ENCODE results near the gene TRIP12. TPM values are rescaled to one million over a fixed set of nuclear protein-coding genes. Genes with fewer than 3 reads are reported as not detected.

TRIP12 gene
- polyA plus RNA-seq, 1 of the 3 experiments (the other 2 are of a cell fraction) = 30.3 TPM

- H3F3A ChIP-seq (replicated peaks; ENCODE audit: insufficient read depth) = peaks cover 30% of the 10 kb centered on the region
- H3K79me2 ChIP-seq (ENCODE audit: insufficient read depth) = peaks cover 80% of the 10 kb centered on the region
- H2AFZ ChIP-seq (ENCODE audit: low read depth) = peak within 1 kb of the TSS; percentile 97
- ChIA-PET POLR2A (interaction anchor here (1.5 kb wide), 1 partner anchor 145 kb away, joined by 11 read pairs; no protein-coding TSS in a partner anchor), CTCF (interaction anchor here (0.7 to 2.1 kb wide), 8 partner anchors 12 to 145 kb away, joined by 3 to 11 read pairs (median 4); no protein-coding TSS in a partner anchor)
- H3K4me1 ChIP-seq (ENCODE audit: control insufficient read depth in 1 of 2, insufficient read depth in 2 of 2, low read depth in 1 of 2, low read length in 1 of 2) = peaks cover 7 to 14% of the 10 kb centered on the region in 2 experiments; a peak in 3 of 4 replicates
- H3K9me3 ChIP-seq = no peaks in the 10 kb centered on the region
- H3K36me3 ChIP-seq (replicated peaks in 1 of 2; ENCODE audit: control insufficient read depth in 1 of 2, insufficient read depth in 2 of 2, low read length in 1 of 2) = peaks cover 11 to 13% of the 10 kb centered on the region in 2 experiments
- H3K4me2 ChIP-seq = peak within 1 kb of the TSS; percentile 68
- TF ChIP-seq TAF1 (IDR thresholded peaks at IDR 0.05; ENCODE audit: borderline replicate concordance, low read depth, low read length) (peak; percentile 47), SIN3A (IDR thresholded peaks at IDR 0.05; ENCODE audit: borderline replicate concordance, low read depth, low read length) (peak; percentile 37; the same call in 1 of the 2 replicates), YY1 (IDR thresholded peaks at IDR 0.05; ENCODE audit: low read depth) (peak; percentile 96), EP300 (IDR thresholded peaks at IDR 0.05; ENCODE audit: borderline replicate concordance in 1 of 2, low read depth in 1 of 2, low read length in 1 of 2) (0 out of 4 replicates have a peak, but pooled peaks of 1 of the 2 experiments have one; percentile 4), FOXJ3 (CRISPR knock-in tag; IDR thresholded peaks at IDR 0.05) (0 out of 2 replicates have a peak, but pooled peaks have one; percentile 37), GABPA (IDR thresholded peaks at IDR 0.05; ENCODE audit: low read depth) (peak; percentile 21; the same call in 1 of the 2 replicates), CHD2 (IDR thresholded peaks at IDR 0.05; ENCODE audit: low read length, partially characterized antibody) (no peak), FOSL2 (IDR thresholded peaks at IDR 0.05; ENCODE audit: borderline replicate concordance, low read depth) (no peak), RCOR1 (IDR thresholded peaks at IDR 0.05; ENCODE audit: low read length) (no peak), MXI1 (IDR thresholded peaks at IDR 0.05; ENCODE audit: low read depth, low read length) (peak; percentile 82), RAD21 (IDR thresholded peaks at IDR 0.05; ENCODE audit: low read length) (0 out of 2 replicates have a peak, but pooled peaks have one; percentile 2)
- 1% methylated on average over 31 of the region's 61 CpGs for WGBS (ENCODE audit: low lambda C conversion rate)
- H3K27ac ChIP-seq (ENCODE audit: low read depth in 2 of 2, low read length in 1 of 2) = peak within 1 kb of the TSS; percentile 97 to 99
- peaks cover 35% of the 10 kb centered on the region for H4K20me1 ChIP-seq (ENCODE audit: insufficient read depth)
- H3K4me3 ChIP-seq (ENCODE audit: low read depth in 2 of 2, low read length in 1 of 2) = peak within 1 kb of the TSS; percentile 96 to 98
- H3K9ac ChIP-seq = peak within 1 kb of the TSS; percentile 96
- peak; percentile 73 for DNase-seq
- no peaks in the 10 kb centered on the region for H3K9me2 ChIP-seq
- no peaks in the 10 kb centered on the region for H3K27me3 ChIP-seq (ENCODE audit: insufficient read depth)
Measured at GRCh38 chr2:229922449-229923386, 909 bp upstream of the TRIP12 start, which contains the start of gene FBXO36. TSS of gene FBXO36 (plus strand) at chr2:229922503. CDS start at chr2:229922514, 11 bp downstream.

GRCh38 chr2:229921101-229921891 is 513 bp downstream of the TRIP12 start:
- peak; percentile 79 for DNase-seq
- Histone ChIP-seq H3K36me3 (replicated peaks in 1 of 2; ENCODE audit: control insufficient read depth in 1 of 2, insufficient read depth in 2 of 2, low read length in 1 of 2) (peaks cover 18% of the 10 kb centered on the region in 2 experiments), H3F3A (replicated peaks; ENCODE audit: insufficient read depth) (peaks cover 21% of the 10 kb centered on the region), H3K9me3 (no peaks in the 10 kb centered on the region), H3K9me2 (no peaks in the 10 kb centered on the region), H3K79me2 (ENCODE audit: insufficient read depth) (peaks cover 79% of the 10 kb centered on the region), H3K4me2 (peak overlapping the region; percentile 68), H3K4me3 (ENCODE audit: low read depth in 2 of 2, low read length in 1 of 2) (peak overlapping the region; percentile 96 to 98), H3K27ac (ENCODE audit: low read depth in 2 of 2, low read length in 1 of 2) (peak overlapping the region; percentile 97 to 99), H3K27me3 (ENCODE audit: insufficient read depth) (no peaks in the 10 kb centered on the region), H2AFZ (ENCODE audit: low read depth) (peak overlapping the region; percentile 97; the same call in 1 of the 2 replicates), H3K4me1 (ENCODE audit: control insufficient read depth in 1 of 2, insufficient read depth in 2 of 2, low read depth in 1 of 2, low read length in 1 of 2) (peaks cover 6 to 7% of the 10 kb centered on the region in 2 experiments; a peak in 3 of 4 replicates), H3K9ac (peak overlapping the region; percentile 96), H4K20me1 (ENCODE audit: insufficient read depth) (peaks cover 43% of the 10 kb centered on the region)
- ChIA-PET CTCF (interaction anchor here (1.0 to 2.1 kb wide), 6 partner anchors 10 to 146 kb away, joined by 3 to 11 read pairs (median 4); no protein-coding TSS in a partner anchor), POLR2A (interaction anchor here (0.7 to 1.5 kb wide), 6 partner anchors 10 to 146 kb away, joined by 3 to 11 read pairs (median 4); no protein-coding TSS in a partner anchor)
- 1% methylated on average over 29 of the region's 60 CpGs for WGBS (ENCODE audit: low lambda C conversion rate)
- TF ChIP-seq JUND (IDR thresholded peaks at IDR 0.05) (no peak), MEF2A (IDR thresholded peaks at IDR 0.05; ENCODE audit: borderline replicate concordance, low read depth) (0 out of 2 replicates have a peak, but pooled peaks have one; percentile 4), EP300 (IDR thresholded peaks at IDR 0.05; ENCODE audit: borderline replicate concordance in 1 of 2, low read depth in 1 of 2, low read length in 1 of 2) (no peak; a peak in 1 of 4 replicates), FOXM1 (IDR thresholded peaks at IDR 0.05; ENCODE audit: low read depth) (no peak), RXRA (IDR thresholded peaks at IDR 0.05; ENCODE audit: borderline replicate concordance, low read depth) (no peak), SMC3 (IDR thresholded peaks at IDR 0.05; ENCODE audit: low read depth, low read length) (no peak), SIN3A (IDR thresholded peaks at IDR 0.05; ENCODE audit: borderline replicate concordance, low read depth, low read length) (peak; percentile 81; the same call in 1 of the 2 replicates), GATA2 (CRISPR knock-in tag; IDR thresholded peaks at IDR 0.05) (no peak), NRF1 (IDR thresholded peaks at IDR 0.05; ENCODE audit: low read depth, low read length) (no peak), CTCF (IDR thresholded peaks at IDR 0.05) (no peak), NFIC (IDR thresholded peaks at IDR 0.05; ENCODE audit: borderline replicate concordance) (no peak), EZH2phosphoT487 (IDR thresholded peaks at IDR 0.05; ENCODE audit: borderline replicate concordance, low read depth) (no peak), POLR2AphosphoS5 (IDR thresholded peaks at IDR 0.05; ENCODE audit: low read depth, low read length) (0 out of 2 replicates have a peak, but pooled peaks have one; percentile 50)

Measured in SK-N-SH (cell line).